Measurements from ENCODE around the gene DNAH2.
"Not testable (repeated sequence)": the region's sequence is repeated elsewhere in the genome, so short reads cannot be mapped to it uniquely, and the experiment has no call there.

Gene DNAH2

GRCh38 chr17:7780736-7781135 lies 63.2 kb downstream of the DNAH2 start:
- DNase-seq = no peak

- DNase-seq = no peak
Observed at GRCh38 chr17:7781429-7781828, 63.9 kb downstream of the DNAH2 start.

- no peak for DNase-seq
Observed at GRCh38 chr17:7782240-7782639, 64.7 kb downstream of the DNAH2 start.

GRCh38 chr17:7786866-7787265 lies 69.3 kb downstream of the DNAH2 start:
- DNase-seq = no peak

- DNase-seq = no peak
Observed at GRCh38 chr17:7789131-7789530, 71.6 kb downstream of the DNAH2 start.

- no peak for DNase-seq
Observed at GRCh38 chr17:7790150-7790549, 72.6 kb downstream of the DNAH2 start.

- DNase-seq = no peak
Observed at GRCh38 chr17:7792611-7793010, 75.1 kb downstream of the DNAH2 start.

- no peak for DNase-seq
Observed at GRCh38 chr17:7794075-7794663, 76.6 kb downstream of the DNAH2 start.

GRCh38 chr17:7797976-7798375 lies 80.4 kb downstream of the DNAH2 start:
- DNase-seq = no peak

- no peak for DNase-seq
Observed at GRCh38 chr17:7798839-7799238, 81.3 kb downstream of the DNAH2 start.

- DNase-seq = no peak
Observed at GRCh38 chr17:7803981-7804380, 86.4 kb downstream of the DNAH2 start.

GRCh38 chr17:7806587-7806986 lies 89.0 kb downstream of the DNAH2 start:
- no peak for DNase-seq

- no peak for DNase-seq
Observed at GRCh38 chr17:7807206-7807605, 89.7 kb downstream of the DNAH2 start.

- DNase-seq = no peak
Observed at GRCh38 chr17:7809086-7809790, 91.7 kb downstream of the DNAH2 start.

GRCh38 chr17:7809791-7810343 lies 92.3 kb downstream of the DNAH2 start:
- not testable (repeated sequence) for DNase-seq

- DNase-seq = no peak
Observed at GRCh38 chr17:7811251-7811650, 93.7 kb downstream of the DNAH2 start.

- DNase-seq = no peak
Observed at GRCh38 chr17:7814969-7815368, 97.4 kb downstream of the DNAH2 start.

- no peak for DNase-seq
Observed at GRCh38 chr17:7816926-7817642, 99.5 kb downstream of the DNAH2 start.

- DNase-seq = no peak
Observed at GRCh38 chr17:7817643-7817964, 100.1 kb downstream of the DNAH2 start.

GRCh38 chr17:7818026-7818425 lies 100.5 kb downstream of the DNAH2 start:
- DNase-seq = no peak

GRCh38 chr17:7818746-7819645 lies 101.5 kb downstream of the DNAH2 start:
- no peak for DNase-seq

- no peak for DNase-seq
Observed at GRCh38 chr17:7820231-7820630, 102.7 kb downstream of the DNAH2 start.

GRCh38 chr17:7822126-7822525 lies 104.6 kb downstream of the DNAH2 start:
- DNase-seq = no peak
